Transverse colon (tissue), 4 donors: ENCODE data around the gene NUTM2E.
"Not testable (repeated sequence)": the region's sequence is repeated elsewhere in the genome, so short reads cannot be mapped to it uniquely, and the experiment has no call there.

Experiments
- CTCF ChIP-seq, 5 experiments: fragments of 200-600 bp in 3 of 5; fragments of 450-650 bp in 2 of 5; sonication (generic) in 3 of 5; IDR thresholded peaks; 1 replicate in 2 of 5; 2 replicates in 3 of 5; pipeline ENCODE4 v1.5.1; 2016 to 2017; ENCODE audit warnings: antibody characterized with exemption in 5 of 5, inconsistent platforms in 3 of 5, mild to moderate bottlenecking in 2 of 5, moderate library complexity in 1 of 5
- EP300 ChIP-seq: sonication (generic); formaldehyde crosslinking; IDR thresholded peaks from one replicate; pipeline ENCODE4 v1.6.1; 2017; ENCODE audit warnings: antibody characterized with exemption, low read depth
- POLR2A ChIP-seq: fragments of 450-650 bp; IDR thresholded peaks from one replicate; pipeline ENCODE4 v1.6.1; 2016; ENCODE audit warnings: antibody characterized with exemption, mild to moderate bottlenecking, moderate library complexity
- POLR2AphosphoS5 ChIP-seq, 3 donors: sonication (generic); formaldehyde crosslinking; IDR thresholded peaks; one replicate each; pipeline ENCODE4 v1.6.1; 2016; ENCODE audit warnings: antibody characterized with exemption in 3 of 3

GRCh38 chr10:79799337-79799736, 27.2 kb upstream of the NUTM2E start:
- not testable (repeated sequence) for TF ChIP-seq CTCF (IDR thresholded peaks at IDR 0.05); POLR2A; POLR2AphosphoS5 (IDR thresholded peaks at IDR 0.05); EP300
